HG03045 (cell line): Measurements from ENCODE around the gene CYB5A.
"Not testable (repeated sequence)": the region's sequence is repeated elsewhere in the genome, so short reads cannot be mapped to it uniquely, and the experiment has no call there.

ENCODE experiments used
- ATAC-seq: cut with Tn5 transposase; IDR thresholded peaks from one replicate; pipeline ENCODE4 v1.9.1; 2021; ENCODE audit warnings: mild to moderate bottlenecking, moderate library complexity; ENCODE audit not compliant: unreplicated experiment

Gene CYB5A

GRCh38 chr18:74299162-74299561 is 7.4 kb upstream of the CYB5A start:
- no peak for ATAC-seq

GRCh38 chr18:74294526-74294925 is 2.8 kb upstream of the CYB5A start:
- ATAC-seq = no peak

DNA sequence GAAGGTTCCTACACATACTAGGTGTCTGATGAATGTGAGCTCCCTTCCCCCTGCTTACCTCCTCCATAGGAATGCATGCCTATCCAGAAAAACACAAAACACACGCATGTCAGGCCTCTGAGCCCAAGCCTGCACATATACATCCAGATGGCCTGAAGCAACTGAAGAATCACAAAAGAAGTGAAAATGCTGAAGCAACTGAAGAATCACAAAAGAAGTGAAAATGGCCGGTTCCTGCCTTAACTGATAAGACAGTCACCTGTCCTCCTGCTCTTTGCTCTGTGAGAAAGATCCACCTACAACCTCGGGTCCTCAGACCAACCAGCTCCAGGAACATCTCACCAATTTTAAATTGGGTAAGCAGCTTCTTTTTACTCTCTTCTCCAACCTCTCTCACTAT is 1.2 kb upstream of the CYB5A start:
- ATAC-seq = not testable (repeated sequence)

DNA sequence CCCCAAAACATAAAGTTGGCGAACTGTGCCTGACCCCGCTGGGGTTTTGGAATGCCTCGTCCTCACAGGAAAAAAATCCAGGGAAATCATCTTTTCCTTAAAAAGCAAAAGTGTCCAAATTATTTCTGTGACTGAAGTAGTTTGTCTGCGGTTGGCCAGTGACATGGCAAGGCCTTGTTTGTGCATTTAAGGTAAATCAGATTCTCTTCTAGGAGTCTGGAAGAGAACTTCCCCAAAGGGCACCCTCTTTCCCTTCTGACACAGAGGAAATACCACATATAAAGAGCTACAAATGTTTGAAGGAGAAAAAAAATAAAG is 737 bp upstream of the CYB5A start:
- no peak for ATAC-seq

DNA sequence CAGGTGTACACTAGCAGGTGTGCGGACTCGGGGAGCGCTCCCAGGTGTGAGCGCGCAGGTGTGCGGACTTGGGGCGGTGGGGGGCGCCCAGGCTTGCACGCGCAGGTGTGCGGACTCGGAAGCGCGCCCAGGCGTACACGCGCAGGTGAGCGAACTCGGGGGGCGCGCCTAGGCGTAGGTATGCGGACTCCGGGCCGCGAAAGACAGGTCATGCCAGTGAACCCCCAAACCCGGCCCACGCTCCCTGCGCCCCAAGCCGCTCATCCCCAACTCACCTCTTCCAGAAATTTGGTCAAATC is 342 bp downstream of the CYB5A start:
- ATAC-seq = peak; percentile 1

GRCh38 chr18:74290794-74291471 is 830 bp downstream of the CYB5A start:
- no peak for ATAC-seq

DNA sequence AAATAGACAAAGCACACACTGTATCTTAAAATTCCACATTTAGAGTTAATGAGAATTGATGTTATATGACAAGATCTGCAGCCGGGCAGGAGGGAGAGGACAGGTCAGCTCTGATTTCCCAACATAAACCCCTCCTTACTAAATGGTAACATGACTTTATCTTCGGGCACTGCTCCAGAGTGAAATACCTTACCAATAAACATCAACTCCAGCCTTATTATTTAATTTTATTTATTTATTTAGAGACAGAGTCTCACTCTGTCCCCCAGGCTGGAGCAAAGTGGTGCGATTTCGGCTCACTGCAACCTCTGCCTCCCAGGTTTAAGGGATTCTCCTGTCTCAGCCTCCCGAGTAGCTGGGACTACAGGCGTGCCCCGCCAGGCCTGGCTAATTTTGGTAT is 1.7 kb downstream of the CYB5A start:
- ATAC-seq = no peak

DNA sequence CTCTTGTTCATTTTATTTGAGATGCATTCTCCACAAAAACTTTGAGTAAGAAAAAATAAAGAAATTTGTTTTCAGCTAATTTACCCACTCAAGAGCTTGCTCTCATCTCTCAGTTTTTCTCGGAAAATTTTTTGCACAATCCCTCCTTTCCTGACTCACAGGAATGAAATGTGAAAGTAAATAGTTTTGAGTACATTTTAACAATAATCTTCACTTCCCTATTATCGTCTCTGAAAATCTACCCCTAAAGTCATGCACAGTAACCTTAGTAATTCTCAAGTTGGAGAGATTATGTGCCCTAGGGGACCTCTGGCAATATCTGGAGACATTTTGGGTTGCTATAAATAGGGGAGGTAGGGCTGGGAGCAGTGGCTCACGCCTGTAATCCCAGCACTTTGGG is 2.6 kb downstream of the CYB5A start:
- ATAC-seq = no peak

- no peak for ATAC-seq
These were observed 3.0 kb downstream of the CYB5A start for GRCh38 chr18:74288730-74289129.

GRCh38 chr18:74288041-74288440 is 3.7 kb downstream of the CYB5A start:
- ATAC-seq = no peak

- ATAC-seq = no peak
These were observed 4.9 kb downstream of the CYB5A start for GRCh38 chr18:74286856-74287255.

GRCh38 chr18:74286106-74286855 is 5.5 kb downstream of the CYB5A start:
- ATAC-seq = no peak

GRCh38 chr18:74285583-74285982 is 6.2 kb downstream of the CYB5A start:
- not testable (repeated sequence) for ATAC-seq

DNA sequence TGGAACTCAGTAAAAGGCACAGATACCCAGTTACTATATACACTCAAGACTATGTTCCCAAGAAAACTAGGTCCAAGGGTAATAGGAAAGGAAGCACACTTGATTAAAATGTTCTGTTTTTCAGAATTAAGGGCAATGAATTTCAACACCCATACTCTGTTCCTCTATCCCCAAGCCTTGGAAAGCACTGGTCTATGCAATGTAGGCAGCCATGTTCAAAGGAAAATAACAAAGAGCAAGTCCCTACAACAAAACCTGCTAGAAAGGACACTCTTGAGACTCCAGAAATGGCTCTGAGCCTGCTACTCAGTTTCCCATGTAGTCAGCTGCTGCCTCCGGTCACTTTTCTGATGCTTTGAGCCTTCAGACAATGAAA is 6.8 kb downstream of the CYB5A start:
- ATAC-seq = no peak

- no peak for ATAC-seq
These were observed 7.4 kb downstream of the CYB5A start for GRCh38 chr18:74284191-74284979.

DNA sequence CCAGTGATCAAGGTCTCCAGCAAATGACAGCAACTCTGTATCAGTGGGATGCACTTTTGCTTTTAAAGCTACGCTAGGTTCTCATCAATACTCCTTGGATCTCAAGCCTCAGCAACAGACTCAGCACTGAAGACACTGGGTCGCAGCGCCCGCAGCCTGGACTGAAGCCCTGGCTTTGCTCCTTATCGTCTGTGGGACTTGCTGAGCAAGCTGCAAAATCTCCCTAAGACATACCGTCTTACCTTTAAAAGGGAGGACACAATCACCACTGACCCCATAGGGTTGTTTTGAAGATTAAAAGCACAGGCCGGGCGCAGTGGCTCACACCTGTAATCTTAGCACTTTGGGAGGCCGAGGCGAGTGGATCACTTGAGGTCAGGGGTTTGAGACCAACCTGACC is 8.1 kb downstream of the CYB5A start:
- no peak for ATAC-seq

GRCh38 chr18:74282755-74283554 is 8.8 kb downstream of the CYB5A start:
- no peak for ATAC-seq

DNA sequence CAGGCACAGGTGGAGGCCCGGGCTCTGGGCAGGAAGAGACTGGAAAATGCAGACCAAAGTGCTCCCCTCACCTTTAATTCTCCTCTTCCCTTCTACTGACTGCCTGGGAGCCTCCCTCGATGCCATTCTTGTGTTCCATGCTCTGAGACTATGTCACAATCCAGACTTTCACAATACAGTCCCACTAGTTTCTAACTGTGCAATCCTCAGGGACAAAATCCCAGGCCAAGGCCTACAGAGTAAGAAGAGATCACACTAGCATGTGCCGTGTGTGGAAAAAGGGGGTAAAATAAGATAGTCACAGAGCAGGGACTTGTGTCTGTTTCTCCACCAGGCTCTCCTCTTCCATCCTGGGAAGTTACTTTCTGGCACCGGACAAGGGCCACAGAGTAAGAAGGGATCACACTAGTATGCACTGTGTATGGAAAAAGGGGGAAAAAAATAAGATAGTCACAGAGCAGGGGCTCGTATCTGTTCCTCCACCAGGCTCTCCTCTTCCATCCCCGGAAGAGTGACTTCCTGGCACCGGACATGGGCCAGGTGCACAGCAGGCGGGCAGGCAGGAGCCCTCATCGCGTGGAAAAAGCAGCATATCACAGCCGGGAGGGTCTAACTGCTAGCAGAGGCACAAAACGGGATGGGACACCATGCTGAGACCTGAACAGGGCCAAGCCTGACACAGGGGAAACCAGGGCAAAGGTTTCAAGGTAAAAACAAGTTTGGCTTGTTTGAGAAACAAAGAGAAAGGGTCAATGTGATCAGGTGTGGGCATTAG is 9.6 kb downstream of the CYB5A start:
- ATAC-seq = no peak

GRCh38 chr18:74281011-74281979 is 10.5 kb downstream of the CYB5A start:
- no peak for ATAC-seq

DNA sequence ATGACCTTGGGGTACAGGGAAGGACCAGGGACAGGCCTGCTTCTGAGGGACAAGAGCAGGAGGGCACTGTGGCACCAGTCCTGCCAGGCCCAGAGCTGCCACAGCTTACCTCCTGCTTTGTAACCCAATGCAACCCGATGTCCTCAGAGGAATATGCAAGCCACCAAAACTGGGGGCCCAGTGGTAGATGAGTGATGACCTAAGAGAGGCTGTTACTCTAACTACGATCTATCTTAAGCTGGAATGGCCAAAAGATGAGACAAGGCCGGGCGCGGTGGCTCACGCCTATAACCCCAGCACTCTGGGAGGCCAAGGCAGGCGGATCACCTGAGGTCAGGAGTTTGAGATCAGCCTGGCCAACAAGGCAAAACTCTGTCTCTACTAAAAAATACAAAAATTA is 12.8 kb downstream of the CYB5A start:
- no peak for ATAC-seq
